SIG-M5 treated with dmso at 0.1 percent for 504 hours (cell line): ENCODE results near the gene RRP1.

ENCODE experiments used
- DNase-seq: peaks from one replicate; lab custom pipeline; 2025; ENCODE audit not compliant: unreplicated experiment; lab: John Stamatoyannopoulos, UW

Gene RRP1

GRCh38 chr21:43789276-43790009 lies at the start of gene RRP1:
RRP1 (plus strand) TSS chr21:43789577; CDS start chr21:43789630, 53 bp downstream.
- peak; percentile 80 for DNase-seq

- no peak for DNase-seq
Observed at GRCh38 chr21:43739621-43740435, 49.5 kb upstream of the RRP1 start.

DNA sequence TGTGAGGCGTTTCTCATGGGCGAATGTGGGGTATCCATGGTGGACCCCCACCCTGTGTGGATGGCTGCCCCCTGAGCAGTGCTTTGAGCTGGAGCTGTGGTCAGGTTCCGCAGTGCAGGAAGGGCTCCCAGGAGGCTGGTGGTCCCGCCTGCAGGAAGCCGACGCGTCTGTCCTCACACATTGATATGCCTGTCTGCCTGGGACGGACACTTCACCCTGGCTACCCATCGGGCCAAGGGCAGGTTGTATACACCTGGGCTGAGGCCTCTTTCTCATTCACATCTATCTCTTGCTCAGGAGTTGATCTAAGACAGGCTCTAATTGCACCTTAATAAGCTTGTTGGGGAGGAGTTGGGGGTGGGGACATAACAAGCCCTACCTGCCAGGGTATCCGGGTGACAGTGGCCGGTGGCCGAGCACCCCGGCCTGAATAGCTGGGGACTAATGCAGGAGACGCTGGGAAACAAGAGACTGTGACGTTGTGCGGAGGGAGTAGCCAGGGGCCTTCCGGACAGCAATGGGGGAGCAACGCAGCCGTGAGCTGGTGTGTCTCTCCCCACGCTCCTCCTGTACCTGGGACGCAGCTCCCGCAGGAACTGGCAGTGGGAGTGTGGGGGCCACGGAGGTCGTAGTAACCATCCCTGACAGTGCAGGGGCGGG lies 48.8 kb upstream of the RRP1 start:
- DNase-seq = peak; percentile 32

GRCh38 chr21:43741423-43742096 lies 47.8 kb upstream of the RRP1 start:
- no peak for DNase-seq

DNA sequence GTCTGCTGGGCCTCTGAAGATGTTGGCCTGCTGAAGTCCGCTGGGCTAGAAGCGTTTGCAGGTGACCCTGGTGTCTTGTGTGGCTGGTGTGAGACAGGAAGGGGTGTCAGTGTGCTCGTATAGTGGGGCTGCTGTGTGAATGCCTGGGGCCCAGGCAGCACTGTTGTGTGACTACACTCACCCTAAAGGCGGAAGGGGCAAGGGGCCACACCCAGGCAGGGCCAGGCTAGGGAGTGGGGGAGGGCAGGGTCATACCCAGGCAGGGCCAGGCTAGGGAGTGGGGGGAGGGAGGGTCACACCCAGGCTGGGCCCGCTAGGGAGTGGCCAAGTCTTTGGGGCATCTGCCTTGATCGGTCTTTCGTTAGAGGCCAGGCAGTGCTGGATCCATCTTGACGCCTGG lies 45.4 kb upstream of the RRP1 start:
- DNase-seq = no peak

DNA sequence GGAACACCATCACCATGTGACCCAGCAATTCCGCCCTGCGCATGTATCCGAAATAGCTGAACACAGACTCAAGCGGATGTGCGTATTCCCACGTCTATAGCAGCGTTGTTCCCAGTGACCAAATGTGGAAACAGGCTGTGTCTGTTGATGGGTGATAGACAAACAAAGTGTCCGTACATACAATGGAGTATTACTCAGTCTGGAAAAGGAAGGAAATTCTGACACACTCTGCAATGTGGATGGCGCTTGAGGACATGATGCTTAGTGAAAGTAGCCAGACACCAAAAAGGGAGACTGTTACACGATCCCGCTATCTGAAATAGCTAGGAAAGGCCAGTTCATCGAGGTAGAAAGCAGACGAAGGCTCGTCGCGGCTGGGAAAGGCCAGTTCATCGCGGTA lies 44.7 kb upstream of the RRP1 start:
- DNase-seq = no peak

DNA sequence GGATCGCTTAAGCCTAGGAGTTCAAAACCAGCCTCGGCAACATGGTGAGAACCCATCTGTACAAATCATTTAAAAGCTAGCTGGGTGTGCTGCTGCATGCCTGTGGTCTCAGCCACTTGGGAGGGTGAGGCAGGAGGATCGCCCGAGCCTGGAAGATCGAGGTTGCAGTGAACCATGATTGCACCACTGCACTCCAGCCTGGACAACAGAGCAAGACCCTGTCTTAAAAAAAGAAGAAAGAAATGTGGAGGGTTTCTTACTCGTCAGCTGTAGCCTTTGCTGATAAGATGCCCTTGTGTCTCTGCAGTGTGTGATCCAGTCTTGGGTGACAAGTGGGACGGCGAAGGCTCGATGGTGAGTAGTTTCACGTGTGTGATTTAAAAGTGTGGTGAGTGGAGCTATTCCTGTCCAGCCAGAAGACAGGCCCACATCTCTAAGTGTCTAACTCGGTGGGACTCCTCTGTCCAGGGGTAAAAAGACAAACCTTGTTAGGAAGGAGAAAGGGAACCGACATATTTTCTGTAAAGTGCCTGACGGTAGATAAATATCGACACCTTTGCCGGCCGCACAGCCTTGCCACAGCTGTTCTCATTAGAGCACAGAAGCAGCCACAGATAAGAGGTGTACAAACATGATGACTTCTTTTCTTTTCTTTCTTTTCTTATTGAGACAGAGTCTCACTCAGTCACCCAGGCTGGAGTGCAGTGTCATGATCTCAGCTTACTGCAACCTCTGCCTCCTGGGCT lies 43.4 kb upstream of the RRP1 start:
- no peak for DNase-seq

DNA sequence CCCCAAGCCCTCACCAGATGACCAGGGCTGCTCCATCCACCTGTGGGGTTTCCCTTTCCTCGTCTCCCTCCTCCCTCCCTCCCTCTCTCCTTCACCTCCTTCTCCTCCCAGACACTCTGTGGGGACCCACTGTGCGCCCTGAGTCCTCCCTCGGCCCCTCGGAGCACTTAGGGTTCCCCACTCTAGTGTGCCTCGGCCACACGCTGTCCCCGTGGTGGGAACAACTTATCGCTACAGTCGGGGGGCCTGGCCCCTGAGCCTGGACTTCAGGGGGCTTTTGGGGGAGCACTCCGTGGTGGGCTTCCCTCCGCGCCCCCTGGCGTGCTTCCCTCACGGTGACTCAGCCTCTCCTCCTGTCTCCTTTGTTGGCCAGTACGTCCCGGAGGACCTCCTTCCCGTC lies 40.8 kb upstream of the RRP1 start:
- DNase-seq = no peak

DNA sequence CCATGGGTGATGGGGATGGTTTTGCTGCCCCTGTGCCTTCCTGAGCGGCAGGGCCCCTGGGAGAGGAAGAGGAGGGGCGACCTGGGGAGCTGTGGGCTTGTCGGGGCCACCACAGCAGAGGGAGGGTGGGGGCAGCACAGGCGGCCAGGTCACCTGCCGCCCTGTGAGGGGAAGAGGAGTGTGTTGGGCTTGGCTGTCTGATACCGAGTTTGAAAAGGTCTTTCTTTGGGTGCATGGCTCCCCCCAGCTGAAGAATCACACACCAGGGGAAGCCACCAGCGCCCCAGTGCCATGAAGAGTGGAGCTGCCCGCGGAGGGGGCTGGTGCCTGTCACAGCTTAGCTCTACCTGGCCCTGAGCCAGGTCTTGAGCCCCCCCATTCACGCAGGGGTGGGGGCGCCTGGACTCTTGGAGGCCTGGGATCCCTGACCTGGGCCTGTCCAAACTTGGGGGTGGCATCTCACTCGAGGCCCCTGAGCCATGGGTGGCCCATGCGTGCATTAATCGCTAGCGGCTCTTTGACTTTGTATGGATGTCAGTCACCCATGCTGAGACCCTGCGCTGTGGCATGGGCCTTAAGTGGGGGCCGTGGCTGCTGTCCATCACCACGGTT lies 39.6 kb upstream of the RRP1 start:
- no peak for DNase-seq

- DNase-seq = no peak
Observed at GRCh38 chr21:43750339-43751033, 38.9 kb upstream of the RRP1 start.

- no peak for DNase-seq
Observed at GRCh38 chr21:43751955-43752591, 37.3 kb upstream of the RRP1 start.

- DNase-seq = no peak
Observed at GRCh38 chr21:43752758-43753438, 36.5 kb upstream of the RRP1 start.

DNA sequence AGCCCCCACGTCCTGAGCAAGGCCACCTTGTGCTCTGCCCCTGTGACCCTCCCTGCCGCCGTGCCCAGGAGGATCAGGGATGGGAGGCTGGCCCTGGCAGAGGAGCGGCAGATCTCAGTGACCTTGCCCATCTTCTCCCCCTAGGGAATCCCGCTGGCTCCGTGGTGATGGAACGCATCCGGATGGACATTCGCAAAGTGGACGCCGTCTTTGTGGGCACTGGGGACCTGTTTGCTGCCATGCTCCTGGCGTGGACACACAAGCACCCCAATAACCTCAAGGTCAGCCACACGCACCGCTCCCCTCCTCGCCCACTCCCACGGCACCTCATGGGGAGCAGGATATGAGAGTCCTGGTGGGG lies 36.0 kb upstream of the RRP1 start:
- no peak for DNase-seq

DNA sequence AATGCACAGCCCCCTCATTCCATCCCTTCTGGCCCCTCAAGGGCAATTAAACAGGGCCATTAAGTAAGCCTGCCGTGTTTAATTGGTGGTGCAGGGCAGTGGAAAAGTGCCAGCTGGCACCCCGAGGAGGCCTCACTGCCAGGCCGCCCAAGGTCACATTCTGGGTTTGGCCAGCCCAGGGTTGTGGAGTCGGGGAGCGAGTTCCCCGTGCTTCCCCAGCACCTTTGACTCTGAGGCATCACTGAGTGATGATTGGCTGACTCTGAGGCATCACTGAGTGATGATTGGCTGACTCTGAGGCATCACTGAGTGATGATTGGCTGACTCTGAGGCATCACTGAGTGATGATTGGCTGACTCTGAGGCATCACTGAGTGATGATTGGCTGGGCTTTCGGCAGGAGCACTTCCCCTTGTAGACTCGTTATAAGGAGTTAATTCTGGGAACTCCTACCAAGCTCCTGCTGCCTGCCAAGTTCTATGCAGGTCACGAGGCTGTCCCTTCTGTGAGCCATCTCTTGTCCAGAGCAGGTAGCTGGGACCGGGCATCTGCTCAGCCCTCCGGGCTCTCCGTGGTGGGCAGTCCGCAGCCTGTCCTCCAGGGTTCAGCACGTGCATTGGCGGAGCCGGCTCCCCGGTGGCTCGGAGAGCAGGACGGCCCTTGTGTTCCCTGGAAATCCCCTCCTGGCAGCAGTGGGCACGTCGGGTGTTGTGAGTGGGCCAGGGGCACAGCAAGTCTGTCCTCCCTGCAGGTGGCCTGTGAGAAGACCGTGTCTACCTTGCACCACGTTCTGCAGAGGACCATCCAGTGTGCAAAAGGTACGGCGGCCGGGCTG lies 34.2 kb upstream of the RRP1 start:
- no peak for DNase-seq

DNA sequence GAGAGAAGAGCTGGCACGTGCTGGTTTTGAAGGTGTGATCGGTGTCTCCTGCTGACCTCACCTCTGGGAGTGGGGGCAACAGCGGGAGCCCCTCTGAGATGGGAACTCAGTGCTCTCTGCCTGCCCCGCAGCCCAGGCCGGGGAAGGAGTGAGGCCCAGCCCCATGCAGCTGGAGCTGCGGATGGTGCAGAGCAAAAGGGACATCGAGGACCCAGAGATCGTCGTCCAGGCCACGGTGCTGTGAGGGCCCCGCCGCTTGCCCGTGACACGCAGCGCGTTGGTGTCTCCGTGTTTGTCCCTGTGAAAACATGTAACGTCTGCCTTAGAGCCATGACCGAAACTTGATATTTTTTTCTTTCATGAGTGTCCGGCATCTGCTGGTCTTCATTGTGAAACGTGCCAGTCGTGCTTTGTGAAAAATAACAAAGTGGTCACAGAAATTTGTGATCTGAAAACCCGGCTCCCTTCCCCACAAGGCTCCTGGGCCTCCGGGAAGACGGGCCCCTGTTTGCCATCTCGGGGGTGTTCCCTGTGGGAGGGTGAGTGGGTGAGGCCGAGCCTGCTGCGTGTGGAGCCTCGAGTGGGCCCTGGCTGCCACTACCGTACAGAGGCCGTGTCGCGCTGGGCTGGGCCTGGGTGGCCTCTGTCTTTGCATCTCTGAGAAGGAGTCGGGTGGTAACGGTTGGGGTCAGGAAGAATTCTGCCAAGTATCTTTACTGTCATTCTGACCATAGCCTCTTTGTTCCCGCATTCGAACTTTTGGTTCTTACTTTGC lies 33.4 kb upstream of the RRP1 start:
- no peak for DNase-seq

DNA sequence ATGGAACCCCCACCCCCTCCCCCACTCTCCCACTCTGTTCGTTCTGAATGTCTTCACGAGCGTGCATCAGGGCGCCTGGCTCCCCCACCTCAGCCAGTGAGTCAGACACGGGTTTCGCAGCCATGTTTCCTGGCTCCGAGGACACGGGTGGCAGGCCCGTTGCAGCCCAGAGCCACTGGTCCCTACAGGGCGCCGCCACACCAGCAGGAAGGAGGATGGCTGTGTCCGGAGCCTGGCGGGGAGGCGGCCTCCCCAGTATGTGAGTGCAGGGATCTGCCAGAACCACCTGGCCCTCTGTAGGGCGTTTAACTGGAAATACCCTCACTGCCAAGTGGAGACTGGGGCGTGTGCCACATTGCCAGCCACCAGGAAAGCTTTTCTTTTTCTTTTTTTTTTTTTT lies 31.8 kb upstream of the RRP1 start:
- DNase-seq = no peak

DNA sequence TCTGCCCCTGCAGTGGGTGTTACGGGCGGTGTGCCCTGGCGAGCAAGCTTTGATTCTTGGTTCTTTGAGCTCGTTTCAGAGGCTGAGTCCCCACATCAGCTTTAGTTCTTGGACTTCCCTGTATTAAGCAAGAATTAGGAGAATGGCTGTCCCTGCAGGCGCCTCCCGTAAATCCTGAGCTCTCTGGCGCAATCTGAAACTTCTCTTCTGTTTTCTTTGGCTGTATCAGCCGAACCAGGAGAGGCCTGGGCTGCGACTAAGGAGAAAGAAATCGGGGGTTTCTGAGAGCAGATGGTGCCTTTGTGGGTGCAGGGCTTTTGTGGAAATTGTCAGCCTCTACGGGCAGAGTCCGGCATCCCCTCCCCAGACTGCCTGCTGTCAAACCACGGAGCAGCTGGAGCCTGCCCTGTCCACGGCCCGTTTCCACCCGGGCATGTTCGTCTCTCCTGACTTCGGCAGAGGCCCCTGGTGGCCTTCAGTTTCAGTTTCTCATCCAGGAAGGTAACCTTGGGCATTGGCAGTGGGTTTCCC lies 31.2 kb upstream of the RRP1 start:
- DNase-seq = no peak
